Measurements from ENCODE around the gene TCF7L2. TPM values are rescaled to one million over a fixed set of nuclear protein-coding genes. Genes with fewer than 3 reads are reported as not detected.

Gene TCF7L2
- total RNA-seq, 2 donors from 2014 or later: 8.1 to 10.3 TPM

GRCh38 chr10:113047605-113047962, 97.5 kb downstream of the TCF7L2 start:
- DNase-seq (ENCODE audit: low spot score): no peak
- peaks cover 8% of the 10 kb centered on the region in 2 donors for H3K4me1 Mint-ChIP-seq (ENCODE audit: low read depth in 2 of 2)
- no peak overlapping the region for H3K4me3 Mint-ChIP-seq
- H3K36me3 Mint-ChIP-seq: no peaks in the 10 kb centered on the region
- ATAC-seq: no peak
- H3K27ac Mint-ChIP-seq: no peak overlapping the region
- H3K9me3 Mint-ChIP-seq: no peaks in the 10 kb centered on the region
- H3K27me3 Mint-ChIP-seq: peaks cover 0 to 8% of the 10 kb centered on the region in 2 donors

DNA sequence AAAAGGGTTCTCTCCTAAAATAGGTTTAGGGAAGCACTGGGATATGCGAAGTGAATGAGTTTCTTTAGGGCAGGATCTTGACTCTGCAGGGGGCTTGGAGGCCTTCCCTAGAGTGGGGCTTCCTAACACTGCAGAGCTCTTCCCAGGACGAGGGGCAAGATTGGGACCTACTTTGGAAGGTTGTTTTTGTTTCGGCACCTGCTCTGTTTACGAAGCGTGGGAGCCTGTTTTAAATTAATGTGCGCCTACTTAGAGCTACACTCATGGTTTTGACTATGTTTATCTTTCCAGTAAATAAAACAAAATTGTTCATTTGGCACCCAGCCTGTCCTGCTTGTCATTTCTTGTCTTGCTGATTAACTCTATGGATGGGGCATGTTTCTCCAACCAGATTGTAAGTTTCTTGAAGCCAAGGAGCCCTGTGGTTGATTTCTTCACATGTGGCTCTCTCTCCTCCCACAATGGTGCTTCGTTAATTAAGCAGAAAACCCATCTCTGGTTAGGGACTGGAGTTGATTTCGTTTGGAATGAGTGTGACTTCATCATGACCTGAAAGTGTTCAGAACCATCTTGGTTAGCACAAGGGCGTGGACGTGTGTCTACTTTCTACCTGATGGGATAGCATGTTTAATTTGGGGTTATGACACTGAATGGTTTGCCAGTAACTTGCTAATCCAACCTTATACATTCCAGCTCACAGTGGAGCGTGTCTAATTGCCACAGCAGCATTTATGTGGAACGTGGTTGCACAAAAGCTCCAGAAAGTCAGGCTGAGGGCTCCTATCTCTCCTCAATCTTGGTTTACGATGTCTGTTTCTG, 98.1 kb downstream of the TCF7L2 start:
- Mint-ChIP-seq H3K27me3 (peaks cover 0 to 10% of the 10 kb centered on the region in 2 donors), H3K36me3 (no peaks in the 10 kb centered on the region), H3K9me3 (no peaks in the 10 kb centered on the region), H3K27ac (no peak overlapping the region), H3K4me3 (no peak overlapping the region), H3K4me1 (ENCODE audit: low read depth in 2 of 2) (peaks cover 8% of the 10 kb centered on the region in 2 donors)
- DNase-seq (ENCODE audit: low spot score) (no peak), ATAC-seq (no peak)

GRCh38 chr10:113049881-113050280, 99.8 kb downstream of the TCF7L2 start:
- Mint-ChIP-seq H3K27ac (no peak overlapping the region), H3K4me1 (ENCODE audit: low read depth in 2 of 2) (peaks cover 4 to 10% of the 10 kb centered on the region in 2 donors), H3K36me3 (no peaks in the 10 kb centered on the region), H3K27me3 (peaks cover 0 to 9% of the 10 kb centered on the region in 2 donors), H3K9me3 (no peaks in the 10 kb centered on the region), H3K4me3 (no peak overlapping the region)
- no peak for ATAC-seq
- DNase-seq (ENCODE audit: low spot score): no peak

- Mint-ChIP-seq H3K27ac (no peak overlapping the region), H3K9me3 (no peaks in the 10 kb centered on the region), H3K4me1 (ENCODE audit: low read depth in 2 of 2) (peaks cover 0 to 7% of the 10 kb centered on the region in 2 donors), H3K27me3 (peaks cover 8 to 9% of the 10 kb centered on the region in 2 donors), H3K36me3 (no peaks in the 10 kb centered on the region), H3K4me3 (no peak overlapping the region)
- ATAC-seq (no peak), DNase-seq (ENCODE audit: low spot score) (no peak)
These were observed 102.2 kb downstream of the TCF7L2 start for GRCh38 chr10:113052076-113052830.

DNA sequence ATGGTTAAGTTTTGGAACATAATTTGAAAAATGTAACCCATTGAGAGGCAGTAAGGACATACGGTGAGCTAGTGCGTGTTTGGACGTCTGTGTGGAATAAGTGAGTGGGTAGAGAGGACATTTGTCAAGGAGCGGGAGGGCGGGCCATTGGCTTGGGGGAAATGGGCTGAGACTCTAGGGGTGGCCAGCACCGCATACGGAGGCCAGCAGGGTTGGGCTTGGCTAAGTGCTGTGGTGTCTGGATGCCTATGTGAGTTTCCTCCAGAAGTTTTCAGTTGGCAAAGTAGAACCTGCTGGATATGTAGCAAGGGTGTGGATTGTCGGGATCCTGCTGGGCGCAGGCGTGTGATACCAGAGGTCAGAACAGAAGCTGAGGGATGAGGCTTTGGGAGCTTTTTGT, 103.0 kb downstream of the TCF7L2 start:
- no peak for DNase-seq (ENCODE audit: low spot score)
- Mint-ChIP-seq H3K4me1 (ENCODE audit: low read depth in 2 of 2) (peaks cover 0 to 7% of the 10 kb centered on the region in 2 donors), H3K4me3 (no peak overlapping the region), H3K9me3 (no peaks in the 10 kb centered on the region), H3K27ac (no peak overlapping the region), H3K36me3 (no peaks in the 10 kb centered on the region), H3K27me3 (peaks cover 8 to 9% of the 10 kb centered on the region in 2 donors)
- no peak for ATAC-seq

DNA sequence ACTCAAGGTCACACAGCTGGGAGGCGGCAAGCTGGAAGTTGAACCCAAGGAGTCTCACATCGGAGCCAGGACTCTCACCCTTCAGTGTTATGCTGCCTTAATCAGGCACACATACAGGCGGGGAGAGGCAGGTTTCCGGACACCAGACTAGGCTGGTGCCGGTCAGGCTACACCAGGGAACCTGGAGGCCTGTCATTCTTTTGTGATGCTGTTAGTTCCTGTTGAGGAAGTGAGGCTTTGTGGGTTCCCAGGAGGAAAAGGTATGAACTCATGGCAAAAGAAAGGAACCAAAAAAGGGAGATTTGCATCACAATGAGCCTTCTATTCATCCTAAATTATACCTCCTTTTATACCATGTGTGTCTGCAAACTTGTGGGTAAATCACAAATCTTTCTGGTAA, 103.8 kb downstream of the TCF7L2 start:
- Mint-ChIP-seq H3K4me3 (no peak overlapping the region), H3K27ac (no peak overlapping the region), H3K9me3 (no peaks in the 10 kb centered on the region), H3K4me1 (ENCODE audit: low read depth in 2 of 2) (peaks cover 0 to 7% of the 10 kb centered on the region in 2 donors), H3K27me3 (peaks cover 8 to 9% of the 10 kb centered on the region in 2 donors), H3K36me3 (no peaks in the 10 kb centered on the region)
- DNase-seq (ENCODE audit: low spot score) (no peak), ATAC-seq (no peak)

DNA sequence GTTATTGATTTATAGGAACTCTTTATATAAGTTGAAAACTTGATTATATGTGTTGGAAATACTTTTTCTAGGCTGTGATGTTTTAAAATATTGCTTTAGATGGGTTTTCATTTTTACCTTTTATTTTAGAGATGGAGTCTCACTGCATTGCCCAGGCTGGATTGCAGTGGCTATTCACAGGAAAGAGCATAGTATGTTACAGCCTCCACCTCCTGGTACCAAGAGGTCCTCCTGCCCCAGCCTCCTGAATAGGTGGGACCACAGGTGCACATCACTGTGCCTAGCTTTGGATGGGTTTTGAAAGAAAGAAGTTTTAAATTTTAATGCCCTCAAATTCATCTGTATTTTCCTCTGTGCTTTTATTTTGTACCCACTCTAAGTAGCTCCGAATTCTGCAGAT, 105.4 kb downstream of the TCF7L2 start:
- Mint-ChIP-seq H3K4me1 (ENCODE audit: low read depth in 2 of 2) (peaks cover 0 to 7% of the 10 kb centered on the region in 2 donors), H3K4me3 (no peak overlapping the region), H3K9me3 (no peaks in the 10 kb centered on the region), H3K36me3 (no peaks in the 10 kb centered on the region), H3K27me3 (peaks cover 8 to 9% of the 10 kb centered on the region in 2 donors), H3K27ac (no peak overlapping the region)
- ATAC-seq (no peak), DNase-seq (ENCODE audit: low spot score) (no peak)

GRCh38 chr10:113056030-113056429, 106.0 kb downstream of the TCF7L2 start:
- H3K9me3 Mint-ChIP-seq: no peaks in the 10 kb centered on the region
- ATAC-seq (no peak), DNase-seq (ENCODE audit: low spot score) (no peak)
- no peaks in the 10 kb centered on the region for H3K36me3 Mint-ChIP-seq
- peaks cover 8 to 9% of the 10 kb centered on the region in 2 donors for H3K27me3 Mint-ChIP-seq
- no peak overlapping the region for H3K27ac Mint-ChIP-seq
- peaks cover 0 to 3% of the 10 kb centered on the region in 2 donors for H3K4me1 Mint-ChIP-seq (ENCODE audit: low read depth in 2 of 2)
- no peak overlapping the region for H3K4me3 Mint-ChIP-seq

DNA sequence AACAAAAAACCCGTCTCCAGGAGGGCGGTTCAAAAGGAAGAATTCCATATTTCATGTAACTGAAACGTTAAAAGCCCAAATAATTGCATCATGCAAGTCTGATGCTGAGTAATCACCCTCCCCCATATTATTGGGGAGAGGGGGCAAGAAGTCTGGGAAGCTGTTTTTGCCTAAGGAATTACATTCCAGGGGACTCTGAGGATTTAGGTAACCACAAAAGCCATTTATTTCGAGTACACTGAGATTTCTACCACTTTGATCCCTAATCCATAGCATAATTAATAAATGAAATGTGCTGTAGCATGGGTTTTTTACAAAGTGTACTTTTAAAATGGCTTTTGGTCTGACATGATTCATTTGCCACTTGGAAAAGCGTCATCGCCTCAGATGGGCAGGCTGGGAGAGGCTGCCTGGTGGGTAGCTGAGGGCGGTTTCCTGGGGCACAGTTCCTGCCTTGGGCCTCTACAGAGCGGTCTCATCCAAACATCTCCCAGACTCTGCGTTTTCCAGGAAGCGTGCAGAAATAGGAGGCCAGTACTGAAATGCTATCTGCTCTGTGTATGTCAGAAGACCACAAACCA, 106.5 kb downstream of the TCF7L2 start:
- Mint-ChIP-seq H3K4me1 (ENCODE audit: low read depth in 2 of 2) (peaks cover 0 to 2% of the 10 kb centered on the region in 2 donors), H3K36me3 (no peaks in the 10 kb centered on the region), H3K4me3 (no peak overlapping the region), H3K27me3 (peaks cover 8 to 9% of the 10 kb centered on the region in 2 donors), H3K27ac (no peak overlapping the region), H3K9me3 (no peaks in the 10 kb centered on the region)
- ATAC-seq: no peak
- DNase-seq (ENCODE audit: low spot score): no peak

DNA sequence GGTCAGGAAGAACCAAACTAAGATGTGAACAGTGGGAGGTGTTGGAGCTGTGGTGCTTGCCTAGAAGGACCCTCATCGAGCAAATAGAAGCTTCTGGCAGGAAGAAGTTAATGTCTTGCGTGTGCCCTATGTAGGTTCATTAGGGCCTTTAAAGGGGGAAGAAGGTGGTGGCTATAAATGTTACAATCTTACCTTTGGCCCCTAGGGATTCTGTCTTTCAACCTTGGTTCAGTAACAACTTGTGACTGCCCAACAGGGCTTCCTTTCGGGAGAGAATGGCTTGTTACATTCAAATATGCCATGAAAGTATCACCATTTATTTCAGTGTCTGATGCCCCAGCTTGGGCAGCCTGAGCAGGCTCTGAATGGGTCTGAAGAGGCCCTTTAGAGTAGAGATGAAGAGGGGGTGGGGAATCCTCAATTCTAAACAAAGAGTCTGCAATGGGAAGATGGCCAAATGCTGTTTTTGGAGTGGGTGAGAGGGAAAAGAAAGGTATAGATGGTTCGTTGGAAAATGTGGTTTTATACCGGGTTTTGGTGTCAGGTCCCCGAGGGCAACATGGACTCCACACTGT, 108.0 kb downstream of the TCF7L2 start:
- ATAC-seq: no peak
- Mint-ChIP-seq H3K36me3 (no peaks in the 10 kb centered on the region), H3K27ac (no peak overlapping the region), H3K4me1 (ENCODE audit: low read depth in 2 of 2) (peaks cover 0 to 2% of the 10 kb centered on the region in 2 donors), H3K27me3 (peaks cover 7 to 8% of the 10 kb centered on the region in 2 donors), H3K9me3 (no peaks in the 10 kb centered on the region), H3K4me3 (no peak overlapping the region)
- no peak for DNase-seq (ENCODE audit: low spot score)

DNA sequence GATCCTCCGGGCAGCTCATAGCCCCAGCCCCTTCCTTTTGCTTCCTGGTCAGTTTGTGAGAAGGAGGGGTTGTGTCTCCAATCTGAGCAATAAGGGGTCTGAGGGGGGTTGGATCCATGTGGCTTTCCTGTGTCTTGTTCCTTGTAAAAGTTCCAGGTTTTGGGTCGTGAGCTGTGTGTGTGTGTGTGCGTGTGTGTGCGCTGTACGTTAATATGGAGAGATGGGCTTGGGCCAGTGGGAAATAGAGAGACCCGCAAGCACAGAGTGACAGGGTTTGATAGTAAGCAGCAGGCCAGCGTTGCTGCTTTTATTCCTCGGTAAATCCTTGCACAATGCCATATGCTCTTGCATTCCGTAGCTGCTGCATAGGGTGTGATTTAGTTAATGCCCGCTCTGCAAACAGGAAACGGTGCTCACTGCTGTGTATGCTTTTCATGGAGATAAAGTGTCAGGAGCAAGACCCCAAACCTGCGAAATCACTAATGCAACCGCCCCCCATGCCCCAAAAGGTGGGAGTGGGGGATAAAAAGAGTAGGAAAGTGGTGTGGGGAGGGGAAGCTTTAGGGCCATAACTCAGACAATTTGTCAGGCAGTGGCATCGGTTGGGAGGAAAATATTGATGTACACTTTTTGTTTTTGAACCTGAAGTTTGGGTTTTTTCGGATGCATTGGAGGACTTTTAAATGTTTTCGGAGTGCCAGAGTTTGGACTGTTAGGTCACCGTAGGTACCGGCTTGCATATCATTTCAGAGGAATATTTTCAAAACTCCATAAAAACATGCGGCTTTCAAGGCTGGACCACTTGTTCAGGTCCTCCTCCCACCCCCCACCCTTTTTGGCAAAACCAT, 108.7 kb downstream of the TCF7L2 start:
- DNase-seq (ENCODE audit: low spot score): no peak
- H3K27me3 Mint-ChIP-seq: peaks cover 4 to 8% of the 10 kb centered on the region in 2 donors
- H3K27ac Mint-ChIP-seq: no peak overlapping the region
- H3K4me1 Mint-ChIP-seq (ENCODE audit: low read depth in 2 of 2): no peaks in the 10 kb centered on the region
- no peak overlapping the region for H3K4me3 Mint-ChIP-seq
- H3K9me3 Mint-ChIP-seq: no peaks in the 10 kb centered on the region
- no peak for ATAC-seq
- H3K36me3 Mint-ChIP-seq: no peaks in the 10 kb centered on the region

- peaks cover 2 to 8% of the 10 kb centered on the region in 2 donors for H3K27me3 Mint-ChIP-seq
- no peaks in the 10 kb centered on the region for H3K36me3 Mint-ChIP-seq
- H3K9me3 Mint-ChIP-seq: no peaks in the 10 kb centered on the region
- no peak overlapping the region for H3K27ac Mint-ChIP-seq
- ATAC-seq (no peak), DNase-seq (ENCODE audit: low spot score) (no peak)
- H3K4me3 Mint-ChIP-seq: no peak overlapping the region
- no peaks in the 10 kb centered on the region for H3K4me1 Mint-ChIP-seq (ENCODE audit: low read depth in 2 of 2)
These were observed 109.3 kb downstream of the TCF7L2 start for GRCh38 chr10:113059371-113059780.
